ENCODE results near the gene PRRX2.

DNA sequence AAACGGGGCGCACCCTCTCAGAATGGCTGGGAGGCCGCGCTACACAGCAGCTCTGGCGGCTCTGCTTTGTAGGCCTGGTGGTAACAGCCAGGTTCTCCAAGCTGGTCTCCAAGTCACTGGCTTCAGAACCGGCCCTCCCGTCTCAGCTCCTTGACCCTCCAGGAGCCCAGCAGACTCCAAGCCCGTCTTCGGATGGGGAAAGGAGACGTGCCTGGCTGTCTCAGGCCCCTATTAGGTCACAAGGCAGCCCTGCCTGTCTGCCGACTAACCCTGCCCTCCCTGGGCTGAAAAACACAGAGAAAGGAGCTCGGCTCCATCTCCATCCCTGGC is 25.7 kb upstream of the PRRX2 start:
- no peak for TF ChIP-seq TARDBP (IDR thresholded peaks at IDR 0.05)
- TF ChIP-seq ZNF384 (IDR thresholded peaks at IDR 0.05), result no peak
- TF ChIP-seq FOXM1 (IDR thresholded peaks at IDR 0.05; ENCODE audit: borderline replicate concordance), result no peak
- TF ChIP-seq L3MBTL2 (conservative IDR thresholded peaks at IDR 0.05), result no peak
